WERI-Rb-1 (cell line): ENCODE data around the gene MGAT5.

Experiments used
- DNase-seq: peaks from one replicate; pipeline ENCODE4 v3.0.0-alpha.2; 2020
- H3K27ac ChIP-seq: fragments of 250-450 bp; sonication (Bioruptor Pico); 2 replicates; pipeline ENCODE4 v1.5.1; 2020; ENCODE audit warnings: mild to moderate bottlenecking, moderate library complexity
- H3K27me3 ChIP-seq: fragments of 250-450 bp; sonication (Bioruptor Pico); 2 replicates; pipeline ENCODE4 v1.5.1; 2021; ENCODE audit warnings: mild to moderate bottlenecking, low read depth, moderate library complexity; ENCODE audit not compliant: insufficient read depth, severe bottlenecking
- H3K36me3 ChIP-seq: fragments of 250-450 bp; sonication (Bioruptor Pico); 2 replicates; pipeline ENCODE4 v1.5.1; 2020; ENCODE audit warnings: mild to moderate bottlenecking, moderate library complexity
- H3K4me3 ChIP-seq: 2 replicates; pipeline ENCODE4 v1.5.1; 2011; ENCODE audit warnings: low read depth, mild to moderate bottlenecking, control low read depth, low read length
- H3K9me3 ChIP-seq: fragments of 250-450 bp; sonication (Bioruptor Pico); 2 replicates; pipeline ENCODE4 v1.5.1; 2021; ENCODE audit warnings: mild to moderate bottlenecking, moderate library complexity; ENCODE audit not compliant: severe bottlenecking
- TF ChIP-seq, protein P1 (sequence below): IDR thresholded peaks from 2 replicates; pipeline ENCODE4 v1.5.1; 2011; ENCODE audit warnings: low read depth, mild to moderate bottlenecking, control low read depth, inconsistent platforms, low read length

The MGAT5 gene

GRCh38 chr2:134269972-134270735 lies 16.3 kb downstream of the MGAT5 start:
- H3K4me3 ChIP-seq, result no peak overlapping the region
- TF ChIP-seq, protein P1, sequence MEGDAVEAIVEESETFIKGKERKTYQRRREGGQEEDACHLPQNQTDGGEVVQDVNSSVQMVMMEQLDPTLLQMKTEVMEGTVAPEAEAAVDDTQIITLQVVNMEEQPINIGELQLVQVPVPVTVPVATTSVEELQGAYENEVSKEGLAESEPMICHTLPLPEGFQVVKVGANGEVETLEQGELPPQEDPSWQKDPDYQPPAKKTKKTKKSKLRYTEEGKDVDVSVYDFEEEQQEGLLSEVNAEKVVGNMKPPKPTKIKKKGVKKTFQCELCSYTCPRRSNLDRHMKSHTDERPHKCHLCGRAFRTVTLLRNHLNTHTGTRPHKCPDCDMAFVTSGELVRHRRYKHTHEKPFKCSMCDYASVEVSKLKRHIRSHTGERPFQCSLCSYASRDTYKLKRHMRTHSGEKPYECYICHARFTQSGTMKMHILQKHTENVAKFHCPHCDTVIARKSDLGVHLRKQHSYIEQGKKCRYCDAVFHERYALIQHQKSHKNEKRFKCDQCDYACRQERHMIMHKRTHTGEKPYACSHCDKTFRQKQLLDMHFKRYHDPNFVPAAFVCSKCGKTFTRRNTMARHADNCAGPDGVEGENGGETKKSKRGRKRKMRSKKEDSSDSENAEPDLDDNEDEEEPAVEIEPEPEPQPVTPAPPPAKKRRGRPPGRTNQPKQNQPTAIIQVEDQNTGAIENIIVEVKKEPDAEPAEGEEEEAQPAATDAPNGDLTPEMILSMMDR, result no peak
- no peak overlapping the region for H3K27ac ChIP-seq
- no peaks in the 10 kb centered on the region for H3K9me3 ChIP-seq
- H3K27me3 ChIP-seq, result no peaks in the 10 kb centered on the region
- H3K36me3 ChIP-seq, result peaks cover 20% of the 10 kb centered on the region
- DNase-seq, result no peak

DNA sequence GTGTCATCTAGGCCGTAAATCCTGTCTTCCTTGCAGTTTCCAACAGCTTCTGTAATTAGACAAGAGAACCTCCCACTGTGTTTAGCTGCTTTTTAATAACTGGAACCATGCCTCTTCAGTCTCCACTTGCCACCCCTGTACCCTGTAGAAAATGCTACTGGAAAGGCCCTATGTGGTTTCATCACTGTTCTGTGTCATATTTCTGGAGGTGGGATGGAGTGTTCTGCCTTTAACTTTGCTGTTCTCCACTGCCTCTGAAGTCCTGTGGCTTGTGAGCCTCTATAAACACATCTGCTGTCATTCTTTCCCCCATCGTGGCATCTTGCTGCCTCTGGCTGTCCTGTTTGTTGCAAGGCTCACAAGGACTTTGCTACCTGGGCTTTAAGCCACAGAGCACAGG lies 17.9 kb downstream of the MGAT5 start:
- DNase-seq, result no peak
- Histone ChIP-seq H3K27ac (no peak overlapping the region), H3K4me3 (no peak overlapping the region), H3K36me3 (peaks cover 20% of the 10 kb centered on the region), H3K9me3 (no peaks in the 10 kb centered on the region), H3K27me3 (no peaks in the 10 kb centered on the region)
- TF ChIP-seq, protein P1, result no peak

- TF ChIP-seq, protein P1, result no peak
These were observed 18.9 kb downstream of the MGAT5 start for GRCh38 chr2:134272806-134273205.

GRCh38 chr2:134273256-134273983 lies 19.5 kb downstream of the MGAT5 start:
- peaks cover 13% of the 10 kb centered on the region for H3K36me3 ChIP-seq
- no peak overlapping the region for H3K27ac ChIP-seq
- no peak for DNase-seq
- H3K9me3 ChIP-seq, result no peaks in the 10 kb centered on the region
- H3K27me3 ChIP-seq, result no peaks in the 10 kb centered on the region
- H3K4me3 ChIP-seq, result no peak overlapping the region
- TF ChIP-seq, protein P1, result no peak

More at GRCh38 chr2:134272806-134273205, 18.9 kb downstream of the MGAT5 start:
- Histone ChIP-seq H3K27me3 (no peaks in the 10 kb centered on the region), H3K27ac (no peak overlapping the region), H3K36me3 (peaks cover 15% of the 10 kb centered on the region), H3K9me3 (no peaks in the 10 kb centered on the region), H3K4me3 (no peak overlapping the region)
- peak; percentile 19 for DNase-seq

DNA sequence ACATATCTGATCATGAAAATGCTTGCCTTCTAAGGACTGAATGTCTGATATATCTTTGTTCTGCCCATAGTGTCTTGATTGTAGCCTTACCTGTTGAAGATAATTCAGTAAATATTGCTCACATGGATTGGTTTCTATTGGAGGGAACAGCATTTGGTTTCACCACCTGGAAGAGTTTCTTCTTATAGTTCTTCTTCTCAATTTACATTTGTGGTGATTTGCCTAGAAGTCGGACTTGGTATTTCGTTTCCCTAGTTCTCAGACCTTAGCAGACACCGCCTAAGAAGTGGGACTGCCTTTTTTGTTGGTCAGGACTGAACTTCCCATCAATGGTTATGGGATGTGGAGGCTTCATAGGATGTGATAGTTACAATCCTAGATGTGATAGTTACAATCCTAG lies 20.2 kb downstream of the MGAT5 start:
- Histone ChIP-seq H3K36me3 (peaks cover 18% of the 10 kb centered on the region), H3K4me3 (no peak overlapping the region), H3K27ac (no peak overlapping the region), H3K9me3 (no peaks in the 10 kb centered on the region), H3K27me3 (no peaks in the 10 kb centered on the region)
- TF ChIP-seq, protein P1, result no peak
- DNase-seq, result no peak
